Skeletal muscle satellite cell (primary cell): ENCODE results near the gene ANKRD18A.
"Not testable (repeated sequence)": the region's sequence is repeated elsewhere in the genome, so short reads cannot be mapped to it uniquely, and the experiment has no call there.

Experiments used
- H3K27me3 ChIP-seq: 2 replicates; pipeline ENCODE4 v1.7.0; 2013; ENCODE audit warnings: low read length; ENCODE audit not compliant: control insufficient read depth, insufficient read depth
- H3K36me3 ChIP-seq: 2 replicates; pipeline ENCODE4 v1.7.0; 2013; ENCODE audit warnings: mild to moderate bottlenecking, control low read depth, low read length; ENCODE audit not compliant: insufficient read depth
- H3K4me1 ChIP-seq: 2 replicates; pipeline ENCODE4 v1.7.0; 2013; ENCODE audit warnings: low read length; ENCODE audit not compliant: control insufficient read depth, insufficient read depth
- H3K4me2 ChIP-seq: 2 replicates; pipeline ENCODE4 v1.7.0; 2013; ENCODE audit warnings: mild to moderate bottlenecking, low read length
- H3K4me3 ChIP-seq: 2 replicates; pipeline ENCODE4 v1.7.0; 2013; ENCODE audit warnings: low read length
- H3K9ac ChIP-seq: 2 replicates; pipeline ENCODE4 v1.7.0; 2013; ENCODE audit warnings: mild to moderate bottlenecking, low read depth, low read length, moderate library complexity
- H3K9me3 ChIP-seq: replicated peaks from 2 replicates; pipeline ENCODE4 v1.7.0; 2013; ENCODE audit warnings: mild to moderate bottlenecking, control low read depth, low read length

ANKRD18A gene

DNA sequence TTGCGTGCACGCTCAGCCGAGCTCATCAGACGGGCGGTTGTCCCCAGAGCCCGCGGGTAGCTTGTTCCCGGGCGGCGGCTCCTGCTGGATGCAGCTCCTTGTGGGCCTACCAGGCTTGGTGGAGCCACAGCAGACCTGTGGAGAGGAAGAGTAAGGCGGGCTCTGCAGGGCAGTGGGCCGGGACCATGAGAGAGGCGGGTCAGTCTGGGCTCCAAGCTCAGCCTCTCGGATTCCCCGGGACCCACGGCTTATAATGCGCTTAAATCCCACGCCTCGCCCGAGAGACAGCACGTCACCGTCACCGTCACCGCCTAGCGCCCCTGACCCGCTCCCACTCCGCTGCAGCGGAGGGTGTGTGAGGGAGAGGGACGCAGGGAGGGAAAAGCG lies 1.9 kb upstream of the ANKRD18A start:
- Histone ChIP-seq H3K4me1 (peaks cover 23% of the 10 kb centered on the region), H3K9ac (no peak overlapping the region), H3K36me3 (no peaks in the 10 kb centered on the region), H3K9me3 (no peaks in the 10 kb centered on the region), H3K4me3 (peak overlapping the region; percentile 69), H3K27me3 (peaks cover 30% of the 10 kb centered on the region), H3K4me2 (peak overlapping the region; percentile 88)

DNA sequence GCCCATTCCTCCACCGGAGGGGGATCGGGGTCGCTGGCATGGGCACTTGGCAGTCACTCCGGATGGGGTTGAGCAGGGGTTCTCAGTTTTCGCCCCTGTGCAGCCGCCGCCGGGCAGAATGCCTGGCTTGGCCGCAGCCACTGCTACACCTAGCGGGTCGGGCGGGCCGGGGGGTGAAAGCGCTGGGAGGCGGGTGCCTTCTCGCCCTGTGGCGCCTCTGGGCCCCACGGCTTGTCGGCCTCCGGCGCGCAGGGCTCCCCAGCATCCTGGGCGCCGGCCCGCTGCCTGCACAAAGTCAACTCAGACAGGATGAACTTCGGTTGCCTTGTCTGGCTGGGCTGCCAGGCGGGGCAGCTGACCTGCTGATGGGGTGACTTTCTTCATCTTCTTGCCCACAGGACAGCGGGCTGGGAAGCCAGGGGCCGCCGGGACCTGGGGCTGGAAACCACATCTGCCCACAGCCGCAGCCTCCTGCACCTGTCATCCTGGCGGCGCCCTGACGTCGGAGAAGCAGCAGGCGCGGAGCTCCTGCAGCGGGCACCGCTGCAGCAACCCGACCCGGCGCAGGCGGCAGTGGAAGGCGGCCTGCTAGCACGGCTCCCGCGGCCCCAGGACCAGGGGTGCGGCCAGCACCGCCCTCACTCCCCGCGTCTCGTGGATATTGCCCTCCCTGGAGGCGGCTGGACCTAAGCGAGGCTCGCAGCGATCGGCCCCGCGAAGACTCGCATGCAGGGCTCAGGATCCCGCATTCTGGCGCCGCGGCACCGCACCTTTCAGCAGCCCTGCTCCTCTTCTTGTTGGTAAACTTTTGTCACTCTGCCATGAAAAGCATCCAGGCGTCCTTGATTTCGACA lies 1.3 kb upstream of the ANKRD18A start:
- no peaks in the 10 kb centered on the region for H3K36me3 ChIP-seq
- H3K27me3 ChIP-seq, result peaks cover 30% of the 10 kb centered on the region
- H3K4me2 ChIP-seq, result peak overlapping the region; percentile 88
- H3K9ac ChIP-seq, result no peak overlapping the region
- peak overlapping the region; percentile 69 for H3K4me3 ChIP-seq
- H3K9me3 ChIP-seq, result no peaks in the 10 kb centered on the region
- H3K4me1 ChIP-seq, result peaks cover 23% of the 10 kb centered on the region

DNA sequence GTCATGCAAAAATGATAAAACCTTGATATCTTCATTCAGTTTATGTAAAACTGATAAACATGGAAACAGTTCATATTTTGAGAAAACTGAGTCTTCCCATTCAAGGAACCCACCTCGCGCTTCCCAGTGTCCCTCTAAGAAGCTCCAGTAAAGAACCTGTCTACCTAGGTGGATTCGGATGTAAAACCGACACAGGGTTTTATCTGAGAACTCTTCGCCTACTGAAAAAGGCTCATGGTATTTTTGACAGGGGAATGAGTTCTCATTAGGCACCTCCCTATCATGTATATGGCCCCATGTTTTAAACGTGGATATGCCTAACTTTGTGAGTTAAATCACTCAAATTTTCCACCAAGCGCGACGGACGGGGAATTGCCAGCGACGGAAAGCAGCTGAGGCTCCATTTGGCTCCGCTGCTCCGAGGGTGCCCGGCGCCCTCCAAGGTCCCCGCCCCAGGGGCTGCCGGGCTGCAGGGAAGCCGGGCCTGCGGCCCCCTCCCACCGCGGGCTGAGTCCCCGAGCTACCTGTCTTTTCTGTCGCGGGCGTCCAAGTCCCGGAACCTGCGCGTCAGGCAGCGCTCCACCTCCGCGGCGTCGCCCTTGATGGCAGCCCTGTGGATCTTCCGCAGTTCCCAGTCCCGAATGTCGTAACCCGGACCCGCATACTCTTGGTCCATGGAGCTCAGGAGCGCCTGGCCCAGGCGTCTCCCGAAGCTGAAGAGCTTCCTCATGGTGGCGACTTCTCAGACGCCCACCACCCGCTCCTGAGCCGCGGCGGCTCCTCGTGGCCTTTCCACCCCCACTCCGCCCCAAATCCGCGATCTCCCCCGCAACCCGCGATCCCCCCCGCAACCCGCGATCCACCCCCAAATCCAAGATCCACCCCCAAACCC lies 594 bp downstream of the ANKRD18A start:
- Histone ChIP-seq H3K4me2 (peak overlapping the region; percentile 88), H3K4me3 (peak overlapping the region; percentile 69), H3K4me1 (peaks cover 23% of the 10 kb centered on the region), H3K36me3 (no peaks in the 10 kb centered on the region), H3K9ac (peak overlapping the region; percentile 64), H3K9me3 (no peaks in the 10 kb centered on the region), H3K27me3 (peaks cover 30% of the 10 kb centered on the region)

DNA sequence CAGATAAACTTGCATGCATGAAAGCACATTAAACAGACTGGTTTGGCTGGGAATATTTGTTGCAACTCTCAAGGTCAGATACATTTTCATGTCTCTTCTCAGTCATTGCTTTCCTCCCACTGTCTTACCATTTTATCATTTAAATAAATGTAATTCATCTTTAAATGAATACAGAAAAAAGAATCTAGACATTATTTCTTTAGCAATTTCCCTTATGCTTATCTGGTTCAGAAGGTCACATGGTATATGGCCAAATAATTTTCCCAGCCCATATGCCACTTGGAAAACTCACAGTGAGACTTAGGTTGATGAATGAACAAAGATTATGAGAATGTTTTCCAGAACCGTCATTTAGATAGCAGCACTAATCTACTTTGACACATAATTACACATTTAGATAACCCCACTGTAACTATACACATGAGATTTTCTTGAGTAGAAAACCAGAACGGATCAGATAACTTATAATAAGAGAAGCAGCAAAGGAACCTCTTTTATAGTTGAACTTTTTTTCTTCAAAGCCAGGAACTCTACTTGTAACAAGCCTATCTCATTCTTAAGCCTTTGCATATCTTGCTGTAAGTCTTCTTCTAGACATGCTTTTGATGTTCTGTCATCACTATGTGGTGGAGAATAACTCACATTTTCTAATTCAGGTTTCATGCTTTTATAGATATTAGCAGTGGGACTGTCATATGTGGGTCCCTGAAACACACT lies 22.2 kb downstream of the ANKRD18A start:
- H3K4me3 ChIP-seq, H3K4me2 ChIP-seq, H3K36me3 ChIP-seq, H3K4me1 ChIP-seq, H3K9me3 ChIP-seq, H3K27me3 ChIP-seq, H3K9ac ChIP-seq: not testable (repeated sequence)

DNA sequence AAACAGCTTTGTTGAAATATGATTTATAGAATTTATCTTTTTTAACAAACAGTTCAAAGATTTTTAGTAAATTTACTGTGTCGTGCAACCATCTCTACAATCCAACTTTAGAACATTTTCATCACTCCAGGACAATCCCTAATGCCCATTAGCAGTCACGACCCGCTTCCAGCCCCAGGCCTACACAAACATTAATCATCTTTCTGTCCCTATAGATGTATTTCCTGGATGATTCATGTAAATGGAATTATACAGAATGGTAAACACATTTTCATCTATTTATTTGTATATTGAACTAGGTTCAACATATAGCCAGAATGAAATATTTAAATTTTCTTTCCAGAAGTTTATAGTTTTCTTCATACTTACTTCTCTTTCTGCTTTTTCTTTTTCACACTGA lies 25.3 kb downstream of the ANKRD18A start:
- not testable (repeated sequence) for H3K9me3 ChIP-seq, H3K4me1 ChIP-seq, H3K9ac ChIP-seq, H3K36me3 ChIP-seq, H3K27me3 ChIP-seq, H3K4me3 ChIP-seq, H3K4me2 ChIP-seq

DNA sequence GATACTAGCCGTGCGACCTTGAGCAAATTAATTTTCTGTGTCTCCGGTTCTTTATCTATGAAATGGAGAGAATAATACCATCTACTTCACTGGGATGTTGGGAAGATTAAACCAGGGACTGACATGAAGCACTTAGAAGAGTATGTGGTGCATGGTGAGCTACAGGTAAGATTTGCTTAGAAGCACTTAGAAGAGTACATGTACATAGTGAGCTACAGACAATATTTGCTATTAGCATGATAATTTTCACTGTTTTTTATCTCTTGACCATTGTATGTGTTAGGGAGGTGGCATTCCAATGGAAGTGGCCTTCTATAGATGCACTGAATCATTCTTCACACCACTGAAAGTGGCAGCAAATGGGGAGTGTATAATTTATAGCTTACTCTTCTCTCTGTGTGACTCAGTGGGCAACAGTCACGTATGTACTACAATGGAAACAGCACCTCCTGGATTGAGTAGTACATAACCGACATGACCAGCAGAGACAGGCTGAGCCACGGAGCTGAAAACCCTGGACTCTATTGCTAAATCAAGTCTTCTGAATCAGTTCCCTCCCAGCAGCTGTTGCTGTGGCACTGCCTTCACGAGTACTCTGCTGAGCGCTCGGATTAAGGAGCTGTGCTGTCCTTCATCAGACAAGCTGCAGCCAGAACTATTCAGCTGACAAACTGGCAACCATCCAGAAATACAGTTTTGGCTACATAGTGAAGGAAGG lies 28.9 kb downstream of the ANKRD18A start:
- H3K9ac ChIP-seq, result not testable (repeated sequence)

DNA sequence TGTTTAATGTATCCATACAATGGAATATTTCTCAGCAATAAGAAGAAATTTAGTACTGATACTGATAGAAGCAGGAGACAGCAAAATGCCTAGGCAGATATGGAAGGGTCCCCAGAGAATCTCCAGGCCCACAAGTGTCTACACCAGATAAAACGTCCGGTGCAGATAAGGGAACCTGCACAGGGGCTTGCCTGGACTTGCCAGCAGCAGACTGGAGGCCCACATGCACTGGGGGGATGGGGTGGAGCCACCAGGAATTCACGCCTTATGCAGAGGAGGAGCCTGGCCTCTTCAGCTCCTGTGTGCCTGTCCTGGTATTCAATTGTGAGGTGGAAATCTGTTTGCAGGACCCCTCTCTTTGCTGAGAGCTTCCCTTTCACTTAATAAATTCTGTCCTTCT lies 36.6 kb downstream of the ANKRD18A start:
- H3K9ac ChIP-seq, H3K4me1 ChIP-seq, H3K27me3 ChIP-seq, H3K4me3 ChIP-seq, H3K9me3 ChIP-seq, H3K36me3 ChIP-seq, H3K4me2 ChIP-seq: not testable (repeated sequence)

More for the DNA sequence above, 28.9 kb downstream of the ANKRD18A start:
- H3K4me1 ChIP-seq, H3K4me2 ChIP-seq, H3K36me3 ChIP-seq, H3K9me3 ChIP-seq, H3K27me3 ChIP-seq, H3K4me3 ChIP-seq: not testable (repeated sequence)

DNA sequence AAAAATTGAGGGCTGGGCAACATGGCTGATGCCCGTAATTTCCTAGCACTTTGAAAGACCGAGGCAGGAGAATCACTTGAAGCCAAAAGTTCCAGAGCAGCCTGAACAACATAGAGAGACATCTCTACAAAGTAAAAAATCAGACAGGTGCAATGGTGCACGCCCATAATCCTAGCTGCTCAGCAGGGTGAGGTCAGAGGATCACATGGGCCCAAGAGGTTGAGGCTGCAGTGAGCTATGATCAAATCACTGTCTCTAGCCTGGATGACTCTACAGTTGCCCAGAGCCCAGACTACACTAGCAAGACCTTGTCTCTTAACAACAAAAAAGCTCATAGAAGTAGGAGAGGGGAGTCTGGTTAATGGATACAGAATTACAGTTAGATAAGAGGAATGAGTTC lies 40.3 kb downstream of the ANKRD18A start:
- not testable (repeated sequence) for H3K4me2 ChIP-seq, H3K9me3 ChIP-seq, H3K27me3 ChIP-seq, H3K36me3 ChIP-seq, H3K4me3 ChIP-seq, H3K4me1 ChIP-seq, H3K9ac ChIP-seq

DNA sequence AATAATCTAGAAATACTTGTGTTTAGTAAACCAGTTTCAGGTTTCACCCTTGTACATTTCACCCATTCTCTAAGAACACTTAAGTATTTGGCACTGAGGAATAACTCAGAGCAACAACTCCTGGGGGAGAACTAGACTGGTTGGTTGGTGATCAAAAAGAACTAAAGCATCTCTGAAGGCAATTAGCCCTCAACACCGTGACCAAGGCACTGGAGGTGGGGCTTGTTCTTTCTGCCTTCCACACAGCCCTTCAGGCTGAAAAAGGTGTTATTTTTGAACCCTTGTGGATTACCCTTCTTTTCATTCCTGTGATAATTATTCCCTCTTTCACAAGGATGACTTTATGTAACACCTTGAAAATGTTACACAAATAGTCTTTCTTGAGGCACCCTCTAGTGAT lies 44.2 kb downstream of the ANKRD18A start:
- H3K27me3 ChIP-seq, H3K36me3 ChIP-seq, H3K4me2 ChIP-seq, H3K9me3 ChIP-seq, H3K4me3 ChIP-seq, H3K4me1 ChIP-seq, H3K9ac ChIP-seq: not testable (repeated sequence)

DNA sequence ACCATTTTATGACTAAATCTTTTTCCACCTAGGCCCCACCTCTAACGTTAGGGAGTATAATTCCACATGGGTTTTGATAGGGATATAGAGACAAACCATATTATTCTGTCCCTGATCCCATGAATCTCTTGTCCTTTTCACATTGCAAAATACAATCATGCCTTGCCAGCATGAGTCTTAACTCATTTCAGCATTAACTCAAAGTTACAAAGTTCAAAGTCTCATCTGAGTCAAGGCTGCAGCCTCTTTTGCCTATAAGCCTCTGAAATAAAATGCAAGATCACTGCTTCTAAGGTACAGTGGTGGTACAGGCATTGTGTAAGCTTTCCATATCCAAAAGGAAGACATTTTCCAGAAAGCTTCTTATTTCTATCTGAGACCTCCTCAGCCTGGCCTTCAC lies 54.3 kb downstream of the ANKRD18A start:
- H3K4me1 ChIP-seq, H3K9ac ChIP-seq, H3K9me3 ChIP-seq, H3K4me3 ChIP-seq, H3K4me2 ChIP-seq, H3K27me3 ChIP-seq, H3K36me3 ChIP-seq: not testable (repeated sequence)

DNA sequence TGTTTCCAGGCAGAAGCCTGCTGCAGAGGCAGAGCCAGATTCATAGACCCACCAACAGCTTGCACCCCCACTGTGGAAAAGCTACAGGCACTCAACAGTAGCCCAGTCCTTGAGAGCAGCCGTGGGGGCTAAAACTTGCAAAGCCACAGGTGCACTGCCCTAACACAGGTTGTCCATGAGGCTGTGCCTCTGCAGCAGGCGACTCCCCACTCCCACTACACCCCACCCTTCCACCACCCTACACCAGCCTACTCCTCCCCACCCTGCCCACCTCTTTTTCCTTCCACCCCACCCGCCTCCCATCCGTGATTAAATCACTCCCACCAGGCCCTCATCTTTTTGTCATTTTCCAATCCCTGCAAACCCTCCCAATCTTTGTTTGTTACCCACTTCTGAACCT lies 55.2 kb downstream of the ANKRD18A start:
- not testable (repeated sequence) for H3K4me2 ChIP-seq, H3K4me1 ChIP-seq, H3K9me3 ChIP-seq, H3K4me3 ChIP-seq, H3K27me3 ChIP-seq, H3K36me3 ChIP-seq, H3K9ac ChIP-seq
